K562 (cell line): Measurements from ENCODE around the gene ABCG5. TPM values are rescaled to one million over a fixed set of nuclear protein-coding genes. Genes with fewer than 3 reads are reported as not detected.

ENCODE experiments used
- ATAC-seq: fragments of 200-7000 bp; cut with Tn5 transposase; 3 replicates; pipeline ENCODE4 v1.9.1; 2020; ENCODE audit warnings: moderate library complexity
- BruUV-seq: library from RNA; stranded (reverse); fragments of 400-500 nt; replicated peaks from 2 replicates; lab custom pipeline; 2021; lab: Mats Ljungman, UMichigan
- CTCF ChIA-PET: fragments of 300-600 bp; formaldehyde crosslinking; extraction: SDS; loops from one replicate; lab custom pipeline; 2021; ENCODE audit warnings: low intra/inter-chr PET ratio; lab: Yijun Ruan, JAX
- POLR2A ChIA-PET: fragments of 300-600, 350-650 bp; sonication (Branson Sonifier 250); formaldehyde crosslinking; extraction: SDS; loops from one replicate; lab custom pipeline; 2021; ENCODE audit warnings: antibody characterized with exemption, inconsistent platforms; lab: Yijun Ruan, JAX
- DNase-seq, 4 experiments: peaks; one replicate each; pipeline versions ENCODE4 v3.0.0 to v3.0.0-alpha.2; 2011 to 2018; ENCODE audit warnings: low spot score in 3 of 4, mixed read lengths in 3 of 4; ENCODE audit errors: extremely low read depth in 1 of 4
- FAIRE-seq: peaks from 2 replicates; lab custom pipeline; 2011; peaks lifted over from hg19 to GRCh38; lab: Jason Lieb, UNC
- H2AFZ ChIP-seq: 2 replicates; pipeline ENCODE4 v1.6.0; 2011; ENCODE audit warnings: low read depth, low read length, control low read depth, inconsistent platforms
- H3K27ac ChIP-seq: fragments of 200-600 bp; 3 replicates; pipeline ENCODE4 v1.8.0; 2011; ENCODE audit warnings: low read depth, mild to moderate bottlenecking, control low read depth, inconsistent platforms, low read length, moderate library complexity, mixed read lengths; ENCODE audit errors: extremely low read depth
- H3K27me3 ChIP-seq, 2 experiments: fragments of 300-600 bp in 1 of 2; 2 replicates in 1 of 2; 3 replicates in 1 of 2; pipeline versions ENCODE4 v1.6.0 to v1.8.0; 2011; ENCODE audit warnings: inconsistent platforms in 2 of 2, low read length in 2 of 2, mild to moderate bottlenecking in 1 of 2, mixed read lengths in 1 of 2, moderate library complexity in 1 of 2; ENCODE audit not compliant: control insufficient read depth in 2 of 2, insufficient read depth in 2 of 2
- H3K36me3 ChIP-seq: fragments of 300-600 bp; 3 replicates; pipeline ENCODE4 v1.8.0; 2011; ENCODE audit warnings: mild to moderate bottlenecking, low read length, inconsistent platforms; ENCODE audit not compliant: control insufficient read depth, insufficient read depth
- H3K4me1 ChIP-seq, 2 experiments: fragments of 200-600 bp in 1 of 2; replicated peaks in 1 of 2; 2 replicates in 1 of 2; 3 replicates in 1 of 2; pipeline versions ENCODE4 v1.5.1 to v1.8.0; 2011; ENCODE audit warnings: inconsistent platforms in 2 of 2, low read length in 2 of 2, mild to moderate bottlenecking in 1 of 2, mixed read lengths in 1 of 2, moderate library complexity in 1 of 2; ENCODE audit not compliant: control insufficient read depth in 2 of 2, insufficient read depth in 2 of 2
- H3K4me2 ChIP-seq: 2 replicates; pipeline ENCODE4 v1.6.1; 2011; ENCODE audit warnings: low read length, control low read depth, inconsistent platforms, mixed read lengths; ENCODE audit not compliant: insufficient read depth
- H3K4me3 ChIP-seq: fragments of 200-600 bp; sonication (generic), shearing (Covaris generic); 2 replicates; pipeline ENCODE4 v1.5.1; 2016; ENCODE audit warnings: control low read depth, inconsistent platforms
- H3K79me2 ChIP-seq: fragments of 200-600 bp; 3 replicates; pipeline ENCODE4 v1.8.0; 2011; ENCODE audit warnings: low read length, inconsistent platforms; ENCODE audit not compliant: control insufficient read depth, insufficient read depth
- H3K9ac ChIP-seq, 2 experiments: 2 replicates each; pipeline versions ENCODE4 v1.6.0 to v1.6.1; 2011; ENCODE audit warnings: low read depth in 2 of 2, low read length in 2 of 2, control low read depth in 1 of 2, inconsistent platforms in 1 of 2, mild to moderate bottlenecking in 1 of 2, mixed read lengths in 1 of 2; ENCODE audit not compliant: insufficient read depth in 1 of 2
- H3K9me1 ChIP-seq: one replicate; pipeline ENCODE4 v1.6.0; 2011; ENCODE audit warnings: inconsistent platforms, mild to moderate bottlenecking, low read length, moderate library complexity; ENCODE audit not compliant: control insufficient read depth, insufficient read depth
- H3K9me3 ChIP-seq: replicated peaks from 2 replicates; pipeline ENCODE4 v1.5.1; 2011; ENCODE audit warnings: low read depth, low read length, inconsistent platforms; ENCODE audit not compliant: control insufficient read depth, insufficient read depth
- H4K20me1 ChIP-seq: replicated peaks from 2 replicates; pipeline ENCODE4 v1.6.1; 2011; ENCODE audit warnings: low read length, inconsistent platforms, mixed read lengths; ENCODE audit not compliant: control insufficient read depth, insufficient read depth
- CHD2 ChIP-seq: IDR thresholded peaks from 2 replicates; pipeline ENCODE4 v1.6.1; 2011; ENCODE audit warnings: low read depth, low read length
- EZH2 ChIP-seq: IDR thresholded peaks from 2 replicates; pipeline ENCODE4 v1.6.1; 2012; ENCODE audit warnings: low read depth, mild to moderate bottlenecking, inconsistent platforms, low read length, borderline replicate concordance
- HNRNPUL1 ChIP-seq: fragments of 200-400 bp; formaldehyde crosslinking; IDR thresholded peaks from 2 replicates; pipeline ENCODE4 v1.6.1; 2017; ENCODE audit warnings: low read length
- ZBTB7A ChIP-seq: IDR thresholded peaks from 2 replicates; pipeline ENCODE4 v1.6.1; 2011; ENCODE audit warnings: low read depth, mild to moderate bottlenecking, low read length, moderate library complexity, borderline replicate concordance; ENCODE audit not compliant: control insufficient read depth
- ZC3H11A ChIP-seq: IDR thresholded peaks from 2 replicates; pipeline ENCODE4 v1.6.1; 2012; ENCODE audit warnings: low read depth, low read length, improper control_type of control experiment
- ZNF12 ChIP-seq: sonication (generic); formaldehyde crosslinking; IDR thresholded peaks from 2 replicates; pipeline ENCODE4 v1.4.0; 2020; ENCODE audit warnings: mild to moderate bottlenecking, missing genetic modification reagents
- ZNF232 ChIP-seq: sonication (generic); formaldehyde crosslinking; IDR thresholded peaks from 2 replicates; pipeline ENCODE4 v1.8.0; 2022; ENCODE audit warnings: mild to moderate bottlenecking, missing genetic modification reagents
- ZNF282 ChIP-seq: sonication (generic); formaldehyde crosslinking; IDR thresholded peaks from 2 replicates; pipeline ENCODE4 v1.8.1; 2023; ENCODE audit warnings: missing genetic modification reagents
- ZSCAN29 ChIP-seq: fragments of 450-650 bp; IDR thresholded peaks from 2 replicates; pipeline ENCODE4 v1.6.1; 2017
- WGBS: fragments of 100-300 bp; shearing (Covaris generic); methylation state at CpG from one replicate; pipeline ENCODE4 v1.1.6; 2016; ENCODE audit warnings: low coverage, mixed read lengths; ENCODE audit not compliant: insufficient coverage; ENCODE audit errors: missing lambda C conversion rate; 5-methylcytosine and 5-hydroxymethylcytosine counted together
- in situ Hi-C: fragments of 300-500 bp; cut with MboI; formaldehyde crosslinking; loops from 4 replicates; pipeline ENCODE4 v1.15.0; 2018; ENCODE audit warnings: inconsistent platforms, mixed read lengths
- intact Hi-C: fragments of 100-400 bp; cut with micrococcal nuclease; formaldehyde crosslinking; loops from 2 replicates; pipeline ENCODE4 v1.14.2; 2022
- polyA plus RNA-seq, 8 experiments: library from polyadenylated mRNA; depleted of rRNA in 4 of 8; stranded (reverse) in 5 of 8; unstranded in 3 of 8; fragments of >200 nt; fragmentation: Nextera tagmentation in 2 of 8; fragmentation: Illumina TruSeq in 1 of 8; extraction: Ambion mirVana in 2 of 8; extraction: Trizol in 1 of 8; gene quantifications; 2 replicates each; pipeline versions ENCODE4 v1.2.1 to v1.2.3, GENCODE V29; 2011 to 2014; ENCODE audit warnings: inconsistent platforms in 1 of 8, missing spikeins in 1 of 8
- total RNA-seq, 7 experiments: library from RNA; depleted of rRNA in 6 of 7; stranded (reverse); fragments of >200 nt in 6 of 7; fragmentation: Illumina TruSeq in 2 of 7; extraction: Trizol in 2 of 7; gene quantifications; 2 replicates each; pipeline versions ENCODE4 v1.2.1 to v1.2.3, GENCODE V29; 2011 to 2021; ENCODE audit warnings: low replicate concordance in 1 of 7

Gene ABCG5
- total and polyA plus RNA-seq, 9 of the 15 experiments (the other 6 are each of a cell fraction or from before 2014, with no cell fraction given): 0.01 TPM; not detected in 7

GRCh38 chr2:43874776-43875451, 36.3 kb upstream of the ABCG5 start (continued):
- TF ChIP-seq EZH2 (no peak), ZSCAN29 (no peak), CHD2 (no peak)

- 0 out of 2 replicates have a peak, but pooled peaks cover 3% of the 10 kb centered on the region for H3K9me3 ChIP-seq
- H3K4me3 ChIP-seq: no peak overlapping the region
- in situ Hi-C loops: loop anchor here (5.0 kb wide), 1 partner anchor 270 kb away; no protein-coding TSS in a partner anchor
Measured at GRCh38 chr2:43872151-43872550, 33.5 kb upstream of the ABCG5 start.

More at GRCh38 chr2:43872151-43872550, 33.5 kb upstream of the ABCG5 start:
- intact Hi-C loops: loop anchor here (10.0 kb wide), 1 partner anchor 373 kb away; no protein-coding TSS in a partner anchor
- Histone ChIP-seq H3K4me2 (no peak overlapping the region), H3K9ac (no peak overlapping the region), H3K9me1 (no peaks in the 10 kb centered on the region), H3K79me2 (no peaks in the 10 kb centered on the region), H3K36me3 (no peaks in the 10 kb centered on the region), H4K20me1 (no peaks in the 10 kb centered on the region), H3K4me1 (no peaks in the 10 kb centered on the region), H3K27ac (no peak overlapping the region), H2AFZ (no peak overlapping the region), H3K27me3 (peaks cover 25 to 44% of the 10 kb centered on the region in 2 experiments; a peak in 4 of 5 replicates)
- ATAC-seq (no peak), FAIRE-seq (no peak), DNase-seq (no peak)
- POLR2A ChIA-PET: no interaction called here
- BruUV-seq: no TSS peak
- 1% methylated on average over 11 of the region's 12 CpGs for WGBS
- TF ChIP-seq ZNF232: no peak
- no peak for TF ChIP-seq ZNF282 (CRISPR knock-in tag)
- no peak for TF ChIP-seq ZBTB7A
- TF ChIP-seq ZC3H11A: no peak
- TF ChIP-seq ZNF12 (CRISPR knock-in tag): no peak
- no peak for TF ChIP-seq HNRNPUL1
- CTCF ChIA-PET: no interaction called here
